ENCODE measurements around the gene HMGN4. TPM values are rescaled to one million over a fixed set of nuclear protein-coding genes. Genes with fewer than 3 reads are reported as not detected.
"Not testable (repeated sequence)": the region's sequence is repeated elsewhere in the genome, so short reads cannot be mapped to it uniquely, and the experiment has no call there.

The HMGN4 gene
- total RNA-seq, 1 donor from 2014 or later = 39.7 TPM

GRCh38 chr6:26520237-26520849 lies 17.8 kb upstream of the HMGN4 start:
- Mint-ChIP-seq H3K9me3 (ENCODE audit: low read depth) (no peaks in the 10 kb centered on the region), H3K4me3 (ENCODE audit: low read depth) (peak overlapping the region; percentile 78), H3K27ac (peak overlapping the region; percentile 95), H3K27me3 (no peaks in the 10 kb centered on the region), H3K36me3 (ENCODE audit: insufficient read depth) (no peaks in the 10 kb centered on the region), H3K4me1 (ENCODE audit: low read depth) (peaks cover 22% of the 10 kb centered on the region)
- TF ChIP-seq CTCF (IDR thresholded peaks at IDR 0.05; ENCODE audit: unreplicated experiment) = no peak
- peak; percentile 40 for DNase-seq (ENCODE audit: low spot score, unreplicated experiment)

- no peak for TF ChIP-seq CTCF (IDR thresholded peaks at IDR 0.05; ENCODE audit: unreplicated experiment)
- DNase-seq (ENCODE audit: low spot score, unreplicated experiment) = peak; percentile 83
- Mint-ChIP-seq H3K36me3 (ENCODE audit: insufficient read depth) (no peaks in the 10 kb centered on the region), H3K27me3 (no peaks in the 10 kb centered on the region), H3K9me3 (ENCODE audit: low read depth) (no peaks in the 10 kb centered on the region), H3K27ac (peak overlapping the region; percentile 99), H3K4me1 (ENCODE audit: low read depth) (peaks cover 22% of the 10 kb centered on the region), H3K4me3 (ENCODE audit: low read depth) (peak overlapping the region; percentile 72)
Measured at GRCh38 chr6:26520850-26521599, 17.1 kb upstream of the HMGN4 start.

- peak; percentile 73 for DNase-seq (ENCODE audit: low spot score, unreplicated experiment)
- H3K27me3 Mint-ChIP-seq = no peaks in the 10 kb centered on the region
Measured at GRCh38 chr6:26521600-26522391, 16.4 kb upstream of the HMGN4 start.

GRCh38 chr6:26522486-26523228 lies 15.5 kb upstream of the HMGN4 start:
- peak overlapping the region; percentile 72 for H3K4me3 Mint-ChIP-seq (ENCODE audit: low read depth)
- H3K27me3 Mint-ChIP-seq; H3K9me3 Mint-ChIP-seq (ENCODE audit: low read depth); DNase-seq (ENCODE audit: low spot score, unreplicated experiment); H3K36me3 Mint-ChIP-seq (ENCODE audit: insufficient read depth): not testable (repeated sequence)
- H3K4me1 Mint-ChIP-seq (ENCODE audit: low read depth) = peaks cover 22% of the 10 kb centered on the region
- peak overlapping the region; percentile 99 for H3K27ac Mint-ChIP-seq

More at GRCh38 chr6:26521600-26522391, 16.4 kb upstream of the HMGN4 start:
- peak; percentile 48 for TF ChIP-seq CTCF (IDR thresholded peaks at IDR 0.05; ENCODE audit: unreplicated experiment)
- Mint-ChIP-seq H3K4me3 (ENCODE audit: low read depth) (peak overlapping the region; percentile 72), H3K9me3 (ENCODE audit: low read depth) (no peaks in the 10 kb centered on the region), H3K36me3 (ENCODE audit: insufficient read depth) (no peaks in the 10 kb centered on the region), H3K4me1 (ENCODE audit: low read depth) (peaks cover 22% of the 10 kb centered on the region), H3K27ac (peak overlapping the region; percentile 99)

- H3K9me3 Mint-ChIP-seq (ENCODE audit: low read depth); H3K4me3 Mint-ChIP-seq (ENCODE audit: low read depth); H3K27me3 Mint-ChIP-seq; H3K36me3 Mint-ChIP-seq (ENCODE audit: insufficient read depth); H3K27ac Mint-ChIP-seq; DNase-seq (ENCODE audit: low spot score, unreplicated experiment): not testable (repeated sequence)
- H3K4me1 Mint-ChIP-seq (ENCODE audit: low read depth) = peaks cover 22% of the 10 kb centered on the region
Measured at GRCh38 chr6:26524314-26524713, 13.9 kb upstream of the HMGN4 start.

Measured in progenitor cell of endocrine pancreas (in vitro differentiated cells).